Stimulated activated memory B cell treated with anti-CD40 and anti-IgM and Interleukin-4, amounts not matched to agents 10 μg/mL and 1 μg/mL and 100 μg/mL, for 72 hours (primary cell): ENCODE results near the gene ABT1.
A peak's percentile ranks its signal among the peaks of the same experiment; 100 is the strongest.

Experiments used
- ATAC-seq: fragments of 150-1000 bp; cut with Tn5 transposase; 2 replicates; pipeline ENCODE4 v1.10.0; 2021
- H3K27ac Mint-ChIP-seq: one replicate; pipeline ENCODE4 v1.8.0; 2022; ENCODE audit warnings: mild to moderate bottlenecking, mixed read lengths
- H3K27me3 Mint-ChIP-seq: one replicate; pipeline ENCODE4 v1.8.0; 2022; ENCODE audit warnings: mixed read lengths
- H3K36me3 Mint-ChIP-seq: one replicate; pipeline ENCODE4 v1.8.0; 2022; ENCODE audit warnings: mixed read lengths
- H3K4me1 Mint-ChIP-seq: one replicate; pipeline ENCODE4 v1.8.0; 2022; ENCODE audit warnings: mixed read lengths
- H3K4me3 Mint-ChIP-seq: one replicate; pipeline ENCODE4 v1.8.0; 2022; ENCODE audit warnings: mild to moderate bottlenecking, moderate library complexity, mixed read lengths
- H3K9me3 Mint-ChIP-seq: one replicate; pipeline ENCODE4 v1.8.0; 2022; ENCODE audit warnings: mixed read lengths

Gene ABT1

GRCh38 chr6:26611599-26611998, 14.8 kb downstream of the ABT1 start:
- no peak overlapping the region for H3K4me3 Mint-ChIP-seq
- no peaks in the 10 kb centered on the region for H3K9me3 Mint-ChIP-seq
- ATAC-seq = no peak
- no peaks in the 10 kb centered on the region for H3K36me3 Mint-ChIP-seq
- H3K27me3 Mint-ChIP-seq = peaks cover 44% of the 10 kb centered on the region
- H3K27ac Mint-ChIP-seq = no peak overlapping the region
- H3K4me1 Mint-ChIP-seq = peaks cover 19% of the 10 kb centered on the region

GRCh38 chr6:26613201-26613600, 16.4 kb downstream of the ABT1 start:
- H3K9me3 Mint-ChIP-seq = no peaks in the 10 kb centered on the region
- no peak for ATAC-seq
- peaks cover 45% of the 10 kb centered on the region for H3K27me3 Mint-ChIP-seq
- peaks cover 11% of the 10 kb centered on the region for H3K4me1 Mint-ChIP-seq
- H3K36me3 Mint-ChIP-seq = no peaks in the 10 kb centered on the region
- H3K27ac Mint-ChIP-seq = no peak overlapping the region
- no peak overlapping the region for H3K4me3 Mint-ChIP-seq

DNA sequence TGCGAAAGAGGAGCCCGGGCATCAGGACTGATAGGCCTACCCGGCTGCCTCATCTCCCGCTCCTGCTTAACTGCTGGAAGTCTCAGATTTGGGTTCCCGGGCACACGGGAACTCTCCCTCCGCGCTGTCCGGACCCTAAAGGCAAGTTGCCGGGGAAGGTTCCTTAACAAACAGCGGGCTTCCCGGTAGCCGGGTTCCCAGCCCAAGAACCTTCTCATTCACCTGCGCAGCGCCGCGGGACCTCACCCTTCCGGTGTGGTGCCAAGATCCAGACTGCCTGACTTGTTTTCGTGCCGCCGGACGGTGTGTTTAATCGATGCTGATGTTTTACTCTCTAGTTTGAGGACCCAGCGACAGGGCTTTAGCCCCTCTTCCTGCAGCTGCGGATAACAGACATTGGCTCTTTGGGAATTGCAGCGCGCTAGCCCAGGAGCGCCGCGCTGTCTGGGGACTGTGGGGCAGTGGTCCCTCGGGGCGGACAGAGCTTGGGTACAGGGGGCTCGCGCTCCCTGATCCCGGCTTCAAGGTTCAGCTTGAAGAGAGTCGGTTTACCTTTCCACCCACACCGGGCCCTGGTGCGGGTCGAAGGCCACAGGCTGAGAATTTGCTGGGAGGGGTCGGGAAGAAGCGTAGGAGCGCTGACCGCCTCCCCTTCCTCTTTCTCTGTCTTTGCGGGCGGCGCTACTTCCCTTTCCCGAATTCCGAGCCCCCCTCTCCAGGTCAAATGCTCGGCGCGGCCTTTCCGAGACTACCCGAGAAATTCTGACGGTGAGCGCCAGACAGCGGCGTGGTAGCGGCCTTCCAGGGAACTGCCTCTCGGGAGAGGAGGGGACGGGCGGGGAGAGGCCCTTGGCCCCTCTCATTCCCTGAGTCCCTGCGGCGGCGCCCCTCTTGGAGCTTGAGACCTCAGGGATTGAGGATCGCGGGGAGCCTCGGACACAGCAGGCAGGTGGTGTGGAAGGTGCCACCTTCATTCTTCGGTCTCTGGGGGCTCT, 17.2 kb downstream of the ABT1 start:
- no peak for ATAC-seq
- H3K4me1 Mint-ChIP-seq = peaks cover 11% of the 10 kb centered on the region
- peak overlapping the region; percentile 40 for H3K27ac Mint-ChIP-seq
- H3K27me3 Mint-ChIP-seq = peaks cover 45% of the 10 kb centered on the region
- no peaks in the 10 kb centered on the region for H3K9me3 Mint-ChIP-seq
- H3K4me3 Mint-ChIP-seq = peak overlapping the region; percentile 74
- H3K36me3 Mint-ChIP-seq = no peaks in the 10 kb centered on the region

DNA sequence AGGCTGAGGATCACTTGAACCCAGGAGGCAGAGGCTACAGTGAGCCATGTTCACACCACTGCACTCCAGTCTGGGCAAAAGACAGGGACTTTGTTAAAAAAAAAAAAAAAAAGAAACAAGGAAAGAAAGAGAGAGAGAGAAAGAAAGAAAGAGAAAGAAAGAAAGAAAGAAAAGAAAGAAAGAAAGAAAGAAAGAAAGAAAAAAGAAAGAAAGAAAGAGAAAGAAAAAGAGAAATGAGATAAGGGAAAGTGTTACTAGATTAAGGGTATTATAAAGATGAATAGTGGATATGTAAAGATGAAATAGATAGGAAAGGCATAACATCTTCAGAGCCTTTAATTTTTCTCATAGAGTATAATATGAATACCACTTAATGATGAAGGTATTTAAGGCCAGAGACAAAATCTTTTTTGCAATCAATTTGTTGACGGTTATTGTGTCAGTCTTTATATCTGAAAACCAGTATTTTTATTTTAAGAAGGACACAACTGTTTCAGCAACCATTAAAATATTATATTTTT, 26.6 kb downstream of the ABT1 start:
- no peak overlapping the region for H3K27ac Mint-ChIP-seq
- no peak overlapping the region for H3K4me3 Mint-ChIP-seq
- peaks cover 6% of the 10 kb centered on the region for H3K36me3 Mint-ChIP-seq
- no peaks in the 10 kb centered on the region for H3K4me1 Mint-ChIP-seq
- no peak for ATAC-seq
- peaks cover 3% of the 10 kb centered on the region for H3K9me3 Mint-ChIP-seq
- no peaks in the 10 kb centered on the region for H3K27me3 Mint-ChIP-seq

GRCh38 chr6:26624557-26624956, 27.8 kb downstream of the ABT1 start:
- Mint-ChIP-seq H3K4me1 (no peaks in the 10 kb centered on the region), H3K27me3 (no peaks in the 10 kb centered on the region), H3K36me3 (peaks cover 6% of the 10 kb centered on the region), H3K27ac (no peak overlapping the region), H3K4me3 (no peak overlapping the region), H3K9me3 (peaks cover 3% of the 10 kb centered on the region)
- ATAC-seq = no peak

- Mint-ChIP-seq H3K27me3 (no peaks in the 10 kb centered on the region), H3K4me1 (no peaks in the 10 kb centered on the region), H3K27ac (no peak overlapping the region), H3K4me3 (no peak overlapping the region), H3K9me3 (peaks cover 3% of the 10 kb centered on the region), H3K36me3 (peaks cover 6% of the 10 kb centered on the region)
- ATAC-seq = no peak
Observed at GRCh38 chr6:26627843-26628242, 31.1 kb downstream of the ABT1 start.

- Mint-ChIP-seq H3K27me3 (no peaks in the 10 kb centered on the region), H3K9me3 (peaks cover 3% of the 10 kb centered on the region), H3K36me3 (peaks cover 19% of the 10 kb centered on the region), H3K4me1 (no peaks in the 10 kb centered on the region), H3K27ac (no peak overlapping the region), H3K4me3 (no peak overlapping the region)
- no peak for ATAC-seq
Observed at GRCh38 chr6:26629359-26629758, 32.6 kb downstream of the ABT1 start.

DNA sequence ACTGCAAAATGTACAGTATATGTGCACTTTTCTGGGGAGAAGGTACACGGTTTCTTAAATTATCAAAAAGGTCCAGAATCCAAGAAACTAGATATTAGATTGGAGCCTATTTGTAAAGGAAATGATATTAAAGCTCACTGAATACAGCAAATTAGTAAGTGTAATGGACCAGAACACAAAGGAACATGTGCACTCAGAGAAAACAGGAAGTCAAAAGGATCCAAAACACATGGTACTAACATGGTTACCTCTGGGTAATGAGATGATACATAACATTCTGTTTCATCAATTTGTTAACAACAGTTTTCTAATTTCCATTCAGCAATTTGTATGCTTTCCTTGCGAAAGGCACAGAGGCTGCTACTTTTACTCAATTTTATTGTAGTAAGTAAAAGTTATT, 44.1 kb downstream of the ABT1 start:
- Mint-ChIP-seq H3K36me3 (peaks cover 70% of the 10 kb centered on the region), H3K4me1 (peaks cover 13% of the 10 kb centered on the region), H3K4me3 (no peak overlapping the region), H3K9me3 (peaks cover 30% of the 10 kb centered on the region), H3K27me3 (no peaks in the 10 kb centered on the region), H3K27ac (no peak overlapping the region)
- no peak for ATAC-seq

DNA sequence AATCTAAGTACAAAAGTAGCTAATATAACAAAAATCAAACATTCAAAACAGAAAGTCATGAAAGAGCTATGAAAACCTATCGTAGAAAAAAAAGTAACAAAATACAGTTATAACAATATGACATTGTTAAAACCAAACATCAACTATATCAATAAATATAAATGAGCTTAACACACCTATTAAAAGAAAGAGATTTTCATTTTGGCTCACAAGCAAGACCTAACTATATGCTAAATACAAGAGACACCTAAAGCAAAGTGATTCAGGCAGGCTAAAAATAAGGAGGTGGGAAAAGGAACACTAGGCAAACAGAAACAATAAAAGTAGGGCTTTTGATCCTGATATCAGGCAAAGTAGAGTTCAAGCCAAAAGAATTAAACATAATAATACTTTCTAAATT, 49.3 kb downstream of the ABT1 start:
- Mint-ChIP-seq H3K4me1 (peaks cover 16% of the 10 kb centered on the region), H3K9me3 (peaks cover 21% of the 10 kb centered on the region), H3K36me3 (peaks cover 83% of the 10 kb centered on the region), H3K4me3 (no peak overlapping the region), H3K27ac (no peak overlapping the region), H3K27me3 (no peaks in the 10 kb centered on the region)
- ATAC-seq = no peak
